HG02970 (cell line): Measurements from ENCODE around the gene PRKG1.

Experiments
- ATAC-seq: cut with Tn5 transposase; IDR thresholded peaks from one replicate; pipeline ENCODE4 v1.9.1; 2021; ENCODE audit warnings: mild to moderate bottlenecking, moderate library complexity, moderate number of reproducible peaks; ENCODE audit not compliant: unreplicated experiment, low FRiP score

PRKG1 gene

DNA sequence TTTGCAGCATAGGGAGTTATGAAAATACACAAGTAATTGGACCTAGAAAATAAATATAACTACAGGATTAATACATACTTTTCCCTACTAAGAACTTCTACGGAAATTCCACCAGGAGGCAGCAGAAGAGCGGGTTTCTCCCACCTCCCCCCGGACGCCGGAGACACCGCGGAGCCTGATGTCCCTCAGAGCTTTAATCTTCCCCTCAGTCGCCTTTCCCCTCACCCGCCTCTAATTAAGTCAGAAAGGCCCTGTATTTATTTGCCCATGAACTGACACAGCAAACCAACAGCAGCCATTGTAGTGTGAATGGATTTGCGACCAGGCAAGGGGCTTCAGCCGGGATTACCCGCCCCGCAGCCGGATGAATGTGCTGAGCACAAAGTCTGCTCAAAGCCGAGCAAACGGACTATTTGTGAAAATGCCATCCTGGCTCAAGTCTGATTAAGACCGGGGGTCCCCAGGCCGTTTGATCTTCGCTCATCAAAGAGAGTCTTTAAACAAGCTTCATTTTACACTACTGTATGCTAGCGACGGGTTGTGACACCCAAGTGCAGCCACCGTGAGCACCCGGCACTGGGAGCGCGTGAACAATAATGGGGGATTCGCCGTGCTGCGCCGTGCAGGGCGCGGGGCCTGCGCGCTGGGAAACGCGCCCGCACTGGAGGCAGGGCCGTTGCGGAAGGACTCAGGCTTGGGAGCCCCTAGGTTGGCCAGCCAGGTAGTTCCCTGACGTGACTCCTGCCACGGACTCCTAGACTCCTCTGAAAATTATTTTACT lies 1234.2 kb downstream of the PRKG1 start:
- ATAC-seq: peak; percentile 74

DNA sequence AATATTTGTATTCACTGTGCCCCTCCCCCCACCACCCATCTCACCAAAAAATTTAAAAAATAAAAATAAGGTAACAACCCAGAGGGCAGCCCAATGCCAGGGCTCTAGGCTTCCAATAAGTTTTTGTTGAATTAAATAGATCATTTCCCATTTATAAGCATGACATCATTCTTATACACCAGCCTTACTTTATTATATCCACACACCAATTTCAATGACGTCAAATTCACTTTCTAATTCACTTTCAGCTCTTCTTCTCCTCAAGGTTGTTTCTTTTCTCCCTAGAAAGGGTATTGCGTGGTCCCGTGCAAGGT lies 1238.6 kb downstream of the PRKG1 start:
- no peak for ATAC-seq

DNA sequence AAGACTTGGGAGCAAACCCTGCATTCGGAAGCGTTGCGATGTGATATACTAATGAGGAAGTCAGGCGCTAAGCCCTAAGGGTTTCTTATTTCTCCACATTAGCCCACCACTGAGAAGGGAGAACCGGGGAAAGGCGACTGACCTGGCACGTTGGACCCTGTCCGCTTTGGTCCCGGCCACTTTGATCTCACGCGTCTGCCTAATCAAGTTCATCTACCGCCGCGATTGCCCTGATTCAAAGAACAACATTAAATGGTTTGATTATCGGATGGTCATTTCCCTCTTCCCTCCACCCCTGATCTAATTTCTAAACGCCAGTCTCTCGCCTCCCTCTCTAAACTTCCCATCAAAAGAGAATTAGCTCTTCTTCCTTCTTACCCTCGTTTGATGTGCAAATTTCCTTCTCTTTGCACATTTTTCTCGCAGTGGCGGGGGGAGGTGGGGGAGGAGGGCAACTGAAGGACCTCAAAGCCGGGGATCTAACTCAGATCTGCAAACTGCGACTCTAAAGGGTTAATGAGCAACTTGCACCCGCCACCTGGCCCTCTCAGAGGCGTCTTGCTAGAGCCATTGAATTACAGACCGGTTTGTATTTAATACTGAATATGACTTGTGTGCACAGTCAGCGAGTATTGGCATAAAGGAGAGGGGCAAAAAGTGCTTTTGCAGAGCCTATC lies 1239.1 kb downstream of the PRKG1 start:
- no peak for ATAC-seq

DNA sequence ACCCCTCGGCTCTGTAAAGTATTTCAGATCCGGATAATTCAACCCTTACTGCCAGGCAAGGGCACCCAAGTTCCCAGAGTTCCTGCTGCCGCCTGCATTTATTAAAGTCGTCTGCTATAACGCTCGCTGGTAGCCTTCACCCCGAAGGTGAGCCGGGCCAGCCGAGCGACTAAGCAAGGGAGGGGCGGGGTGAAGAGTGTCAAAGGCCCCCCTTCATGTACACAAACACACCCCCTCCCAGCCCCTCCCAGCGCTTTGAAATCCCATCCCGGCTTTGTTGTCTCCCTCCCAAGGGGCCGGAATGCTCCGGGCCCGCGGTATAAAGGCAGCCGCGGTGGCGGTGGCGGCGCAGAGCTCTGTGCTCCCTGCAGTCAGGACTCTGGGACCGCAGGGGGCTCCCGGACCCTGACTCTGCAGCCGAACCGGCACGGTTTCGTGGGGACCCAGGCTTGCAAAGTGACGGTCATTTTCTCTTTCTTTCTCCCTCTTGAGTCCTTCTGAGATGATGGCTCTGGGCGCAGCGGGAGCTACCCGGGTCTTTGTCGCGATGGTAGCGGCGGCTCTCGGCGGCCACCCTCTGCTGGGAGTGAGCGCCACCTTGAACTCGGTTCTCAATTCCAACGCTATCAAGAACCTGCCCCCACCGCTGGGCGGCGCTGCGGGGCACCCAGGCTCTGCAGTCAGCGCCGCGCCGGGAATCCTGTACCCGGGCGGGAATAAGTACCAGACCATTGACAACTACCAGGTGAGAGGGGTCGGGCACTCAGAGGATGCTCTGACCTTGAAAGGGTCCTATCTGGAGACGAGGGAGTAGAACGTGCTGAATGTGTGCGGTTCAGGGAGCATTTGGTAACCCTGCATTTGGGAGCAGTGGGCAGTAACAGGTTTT lies 1239.9 kb downstream of the PRKG1 start, which contains the start of gene DKK1:
TSS of gene DKK1 (plus strand) at position 349 of the 889 bp plus-strand sequence. CDS start at position 503, 154 bp downstream.
- no peak for ATAC-seq

DNA sequence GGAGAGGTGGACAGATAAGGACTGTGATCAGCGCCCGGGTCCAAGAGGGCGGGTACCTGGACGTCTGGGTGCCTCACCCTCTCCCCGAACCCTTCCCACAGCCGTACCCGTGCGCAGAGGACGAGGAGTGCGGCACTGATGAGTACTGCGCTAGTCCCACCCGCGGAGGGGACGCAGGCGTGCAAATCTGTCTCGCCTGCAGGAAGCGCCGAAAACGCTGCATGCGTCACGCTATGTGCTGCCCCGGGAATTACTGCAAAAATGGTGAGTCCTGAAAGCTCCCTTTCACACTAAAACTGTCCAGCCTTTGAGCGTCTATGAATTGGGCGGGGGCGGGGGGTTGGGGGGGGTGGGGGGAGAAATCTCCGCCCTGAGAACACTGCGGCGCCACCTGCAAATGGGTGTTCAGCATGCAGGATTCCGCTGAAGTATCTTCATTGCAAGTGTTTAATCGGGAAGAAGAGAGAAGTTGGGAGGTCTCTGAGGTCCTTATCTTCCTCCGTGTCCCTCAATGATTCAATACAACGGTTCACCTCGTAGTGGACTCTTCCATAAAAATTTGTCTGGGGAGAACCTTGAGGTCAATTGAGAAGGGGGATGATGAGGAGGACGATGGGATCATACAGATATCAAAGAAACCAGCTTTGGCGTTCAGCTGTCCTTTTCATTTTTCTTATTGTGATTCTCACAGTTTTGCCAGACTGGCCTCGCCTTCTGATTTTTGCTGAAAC lies 1240.7 kb downstream of the PRKG1 start:
- ATAC-seq: no peak

DNA sequence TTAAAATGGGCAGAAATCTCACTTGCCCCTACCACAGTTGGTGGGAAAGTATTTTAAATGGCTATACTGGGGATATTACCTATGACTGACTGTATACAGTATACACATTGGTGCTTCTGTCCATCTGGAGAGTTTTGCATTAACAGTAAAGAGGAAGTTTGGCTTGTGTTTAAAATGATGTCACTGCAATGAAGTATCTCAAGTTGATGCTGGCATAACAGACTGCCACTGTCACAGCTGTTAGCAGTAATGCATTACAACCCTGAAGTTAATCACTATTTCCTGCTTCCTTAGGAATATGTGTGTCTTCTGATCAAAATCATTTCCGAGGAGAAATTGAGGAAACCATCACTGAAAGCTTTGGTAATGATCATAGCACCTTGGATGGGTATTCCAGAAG lies 1241.7 kb downstream of the PRKG1 start:
- no peak for ATAC-seq

DNA sequence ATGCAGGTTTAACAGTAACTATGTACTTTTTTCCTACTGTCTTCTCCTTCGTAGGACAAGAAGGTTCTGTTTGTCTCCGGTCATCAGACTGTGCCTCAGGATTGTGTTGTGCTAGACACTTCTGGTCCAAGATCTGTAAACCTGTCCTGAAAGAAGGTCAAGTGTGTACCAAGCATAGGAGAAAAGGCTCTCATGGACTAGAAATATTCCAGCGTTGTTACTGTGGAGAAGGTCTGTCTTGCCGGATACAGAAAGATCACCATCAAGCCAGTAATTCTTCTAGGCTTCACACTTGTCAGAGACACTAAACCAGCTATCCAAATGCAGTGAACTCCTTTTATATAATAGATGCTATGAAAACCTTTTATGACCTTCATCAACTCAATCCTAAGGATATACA lies 1242.2 kb downstream of the PRKG1 start:
- ATAC-seq: no peak

DNA sequence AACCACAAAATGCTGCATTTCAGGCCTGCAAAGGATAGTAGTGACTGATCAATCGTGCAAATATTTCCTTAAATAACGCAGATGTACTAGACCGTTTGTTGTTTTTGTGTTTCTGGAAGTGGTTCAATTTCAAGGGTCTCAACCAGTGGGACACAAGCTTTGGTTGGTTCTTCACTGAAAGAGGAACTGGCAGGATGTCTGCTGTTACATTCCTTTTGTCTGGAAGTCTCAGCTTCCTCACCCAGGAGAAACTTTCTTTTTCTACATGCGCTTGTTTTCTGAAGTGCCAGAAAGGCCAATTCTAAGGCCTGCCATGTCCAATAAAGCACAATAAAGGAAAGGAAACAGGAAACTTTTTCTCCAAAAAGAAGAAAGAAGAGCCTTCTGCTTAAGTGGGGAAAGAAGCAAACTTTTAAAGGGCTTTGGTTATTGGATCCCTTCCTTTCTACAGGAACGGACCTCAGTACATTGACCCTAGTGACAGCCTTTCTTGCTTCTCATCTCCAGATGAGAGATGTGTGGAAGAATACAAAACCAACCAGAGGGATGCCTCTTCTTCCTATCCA lies 1243.9 kb downstream of the PRKG1 start:
- no peak for ATAC-seq

DNA sequence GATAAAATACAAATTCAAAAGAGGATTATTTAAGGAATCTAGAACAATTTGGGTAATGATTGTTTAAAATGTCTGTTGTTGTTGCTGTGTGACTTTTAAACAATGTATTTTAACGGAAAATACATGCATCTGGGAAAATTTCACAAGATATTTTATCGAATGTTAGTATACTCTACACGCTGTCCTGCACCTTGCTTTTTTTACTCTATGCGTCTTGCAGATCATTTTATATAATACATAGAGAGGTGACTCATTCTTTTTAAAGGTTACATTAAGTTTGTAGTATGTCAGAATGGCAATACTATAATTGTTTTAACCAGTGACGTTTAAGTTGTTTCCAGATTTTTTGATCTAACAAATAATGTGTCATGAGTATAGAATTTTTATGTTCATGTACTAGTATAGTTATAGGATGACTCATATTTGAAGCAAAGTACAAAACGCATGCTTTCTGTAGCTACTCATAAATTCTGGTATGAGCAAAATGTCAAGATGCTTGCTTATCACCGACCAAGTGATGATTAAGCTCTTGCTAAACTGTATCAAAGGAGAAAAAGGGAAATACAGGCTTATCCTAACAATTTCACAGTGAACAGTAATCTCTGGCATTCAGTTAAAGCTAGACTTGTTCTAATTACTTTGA lies 1244.7 kb downstream of the PRKG1 start:
- no peak for ATAC-seq

DNA sequence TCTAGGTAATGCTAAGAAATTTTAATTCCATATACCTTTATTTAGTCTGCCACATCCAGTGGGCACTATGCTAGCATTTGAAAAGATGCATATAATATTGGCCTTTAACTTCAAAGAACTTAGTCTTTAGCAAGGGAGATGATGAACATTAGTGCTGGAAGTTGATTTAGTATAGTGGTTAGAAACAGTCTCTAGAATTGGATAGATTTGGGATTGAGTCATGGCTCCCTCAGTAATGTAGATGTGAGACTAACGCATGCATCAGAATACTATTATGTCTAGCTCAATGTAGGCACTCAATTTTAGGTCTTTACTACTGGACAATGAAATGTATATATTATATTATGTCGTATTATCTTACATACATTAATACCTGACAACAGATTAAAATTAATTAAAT lies 1245.6 kb downstream of the PRKG1 start:
- ATAC-seq: no peak

DNA sequence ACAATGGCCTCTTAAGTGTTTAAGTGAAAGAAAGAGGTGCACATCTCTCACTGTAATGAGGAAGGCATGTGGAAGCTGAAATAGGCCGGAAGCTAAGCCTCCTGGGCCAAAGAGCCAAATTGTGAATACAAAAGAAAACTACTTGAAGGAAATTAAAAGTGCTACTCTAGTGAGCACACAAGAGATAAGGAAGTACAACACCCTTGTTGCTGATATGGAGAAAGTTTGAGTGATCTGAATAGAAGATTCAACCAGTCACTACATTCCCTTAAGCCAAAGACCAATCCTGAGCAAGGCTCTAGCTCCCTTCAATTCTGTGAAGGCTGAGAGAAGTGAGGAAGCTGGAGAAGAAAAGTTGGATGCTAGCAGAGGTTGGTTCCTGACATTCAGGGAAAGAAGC lies 1248.0 kb downstream of the PRKG1 start:
- ATAC-seq: no peak

DNA sequence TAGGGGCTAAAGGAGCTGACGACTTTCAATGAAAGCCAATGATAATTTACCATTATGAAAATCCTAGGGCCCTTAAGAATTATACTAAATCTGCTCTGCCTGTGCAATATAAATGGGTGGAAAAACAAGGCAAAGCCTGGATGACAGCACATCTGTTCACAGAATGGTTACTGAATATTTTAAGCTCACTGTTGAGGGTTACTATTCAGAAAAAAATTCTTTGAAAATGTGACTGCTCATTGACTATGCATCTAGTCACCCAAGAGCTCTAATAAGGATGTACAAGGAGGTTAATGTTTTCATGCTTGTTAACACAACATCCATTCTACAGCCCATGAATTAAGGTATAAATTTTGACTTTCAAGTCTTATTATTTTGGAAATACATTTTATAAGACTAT lies 1248.6 kb downstream of the PRKG1 start:
- no peak for ATAC-seq

DNA sequence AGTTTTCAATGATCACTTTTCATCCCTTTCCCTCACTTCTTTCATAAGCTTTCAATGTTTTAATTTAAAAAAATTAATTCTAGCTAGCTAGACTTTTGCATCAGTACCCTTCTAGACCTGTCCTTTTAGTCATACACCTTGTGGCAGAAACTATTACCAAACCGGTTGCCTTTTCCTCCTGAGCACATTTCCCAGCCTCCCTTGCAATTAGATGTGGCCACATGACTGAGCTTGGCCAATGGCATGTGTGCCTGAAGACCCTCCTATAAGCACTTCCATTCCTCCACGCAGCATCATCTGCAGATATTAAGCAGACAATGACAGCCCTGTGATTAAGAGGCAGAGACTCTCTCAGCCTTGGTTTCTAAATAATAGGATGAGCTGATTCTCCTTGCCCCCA lies 1252.1 kb downstream of the PRKG1 start:
- no peak for ATAC-seq

DNA sequence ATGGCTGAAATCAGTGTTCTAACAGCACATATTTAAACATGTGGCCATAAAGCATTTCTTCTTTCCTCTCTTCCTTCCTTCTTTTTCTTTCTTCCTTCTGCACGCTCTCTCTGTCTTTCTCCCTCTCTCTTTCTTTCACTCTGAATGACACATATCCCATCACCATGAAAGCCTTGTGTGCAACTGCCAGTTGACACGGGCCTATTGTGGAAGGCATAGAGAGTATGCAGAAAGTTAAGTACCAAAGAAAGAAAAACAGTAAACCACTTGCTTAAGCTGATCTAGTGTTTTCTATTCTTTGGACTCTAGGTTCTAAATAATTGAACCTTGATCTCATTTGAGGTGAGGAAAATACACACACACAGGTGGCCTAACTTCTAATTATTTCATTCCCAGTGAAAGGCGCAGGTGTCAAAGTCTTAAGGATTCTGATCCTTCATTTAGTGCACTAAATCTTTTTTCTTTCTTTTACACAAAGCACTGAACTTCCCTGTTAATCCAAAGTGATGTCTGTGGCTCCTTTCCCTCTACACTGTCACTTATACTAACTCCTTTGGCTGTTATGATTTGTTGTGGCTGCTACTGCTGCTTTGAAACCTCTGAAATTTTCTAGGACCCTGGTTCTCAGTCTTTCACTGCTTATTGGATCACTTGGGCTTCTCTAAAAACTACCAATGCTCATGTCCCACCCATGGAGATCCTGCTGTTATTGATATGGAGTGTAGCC lies 1257.5 kb downstream of the PRKG1 start:
- ATAC-seq: no peak

DNA sequence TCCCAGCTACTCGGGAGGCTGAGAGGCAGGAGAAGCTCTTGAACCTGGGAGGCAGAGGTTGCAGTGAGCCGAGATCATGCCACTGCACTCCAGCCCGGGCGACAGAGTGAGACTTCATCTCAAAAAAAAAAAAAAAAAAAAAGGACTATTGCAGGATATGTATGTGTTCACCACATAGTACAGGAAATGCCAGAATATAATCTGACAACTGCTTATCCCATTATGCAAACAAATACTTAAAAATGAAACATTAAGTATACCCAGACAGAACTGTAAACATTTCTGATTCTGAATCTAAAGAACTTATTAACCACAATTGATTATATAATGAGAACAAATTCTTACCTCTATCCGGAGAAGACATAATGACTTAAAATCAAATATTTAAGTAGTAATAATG lies 1258.5 kb downstream of the PRKG1 start:
- ATAC-seq: no peak

DNA sequence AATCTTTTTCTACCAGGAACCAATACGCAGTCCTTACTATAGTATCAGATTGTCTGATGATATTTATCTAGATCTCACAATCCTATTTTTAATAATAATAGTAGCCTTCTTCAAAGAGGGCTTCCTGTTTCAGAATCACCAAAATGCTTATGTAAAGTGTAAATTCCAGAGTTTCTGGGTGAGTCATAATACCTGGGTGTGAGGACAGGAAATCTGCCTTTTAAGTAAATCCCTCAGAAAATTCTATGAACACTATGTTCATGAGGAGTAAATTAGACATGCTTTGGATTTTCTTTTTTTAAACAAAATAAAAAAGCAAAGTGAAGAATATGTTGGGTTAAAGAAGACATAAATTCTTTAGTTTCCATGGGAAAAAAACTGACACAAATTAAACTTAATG lies 1260.3 kb downstream of the PRKG1 start:
- no peak for ATAC-seq

DNA sequence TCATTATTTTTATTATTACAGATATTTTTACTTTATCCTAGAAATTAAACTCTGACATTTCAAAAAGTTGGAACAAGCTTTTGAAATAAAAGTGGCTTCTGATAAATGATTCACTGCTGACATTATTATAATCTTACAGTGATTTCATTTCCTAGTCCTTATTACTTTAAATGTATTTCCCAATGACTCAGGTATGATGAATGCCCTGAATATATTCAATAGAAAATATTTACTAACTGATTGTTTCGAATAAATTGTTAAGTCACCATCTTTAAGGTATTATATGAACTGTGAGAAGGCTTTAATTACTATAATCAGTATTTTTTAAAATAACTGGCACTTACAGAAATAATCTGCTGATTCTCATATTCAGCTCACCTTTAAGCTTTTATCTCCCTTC lies 1261.4 kb downstream of the PRKG1 start:
- no peak for ATAC-seq

DNA sequence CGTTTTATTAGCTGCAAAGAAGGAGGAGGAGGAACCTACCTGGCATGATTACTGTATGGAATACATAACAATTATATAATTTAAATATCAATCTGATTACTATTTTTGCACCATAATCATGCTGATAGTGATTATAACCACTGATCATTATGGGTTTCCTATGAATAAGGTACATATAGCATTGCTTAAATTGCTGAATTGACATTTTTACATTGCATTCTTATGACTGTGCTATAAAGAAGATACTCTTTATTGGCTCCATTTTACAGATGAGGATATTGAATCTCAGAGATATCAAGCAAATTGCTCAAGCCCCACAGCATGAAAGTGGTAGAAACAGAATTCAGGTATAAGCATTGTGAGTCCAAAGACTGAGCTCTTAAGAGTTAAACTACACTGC lies 1262.9 kb downstream of the PRKG1 start:
- ATAC-seq: no peak

DNA sequence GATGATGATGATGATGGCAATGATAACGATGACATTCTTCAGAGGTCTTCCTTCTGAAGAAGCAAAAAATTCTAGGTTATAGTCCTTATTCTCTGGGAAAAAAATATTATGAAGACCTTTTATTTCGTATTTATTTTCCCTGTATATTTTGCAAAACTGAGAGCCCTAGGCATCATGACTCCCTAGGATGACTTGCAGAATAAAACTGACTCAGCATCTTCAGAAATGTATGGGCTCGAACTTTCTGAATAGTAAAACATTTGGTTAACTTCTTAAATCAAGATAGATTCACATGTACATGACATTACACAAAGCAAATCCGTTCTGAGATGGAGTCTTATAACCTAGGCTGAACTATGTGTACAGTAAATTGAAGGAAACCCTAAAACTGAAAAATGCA lies 1269.2 kb downstream of the PRKG1 start:
- ATAC-seq: no peak
